ENCODE data around the gene CLDN17.

The CLDN17 gene

DNA sequence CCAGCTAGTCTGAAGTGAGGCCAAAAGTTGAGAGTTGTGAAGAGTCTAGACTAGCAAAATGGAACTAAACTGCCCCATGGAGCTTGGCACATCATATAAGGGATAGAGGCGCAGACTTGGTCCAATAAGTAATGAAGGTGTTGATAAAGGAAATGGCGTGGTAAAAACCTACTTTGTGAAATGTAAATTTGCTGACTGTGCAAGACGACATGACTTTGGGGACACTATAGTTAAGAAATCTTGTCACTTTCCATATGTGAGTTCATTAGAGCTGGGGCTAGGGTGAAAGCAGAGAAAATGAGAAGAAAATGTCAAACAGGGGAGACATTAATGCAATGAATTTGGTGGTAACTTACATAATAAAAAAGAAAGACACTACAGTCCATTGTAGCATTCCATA, 50.1 kb downstream of the CLDN17 start:
- DNase-seq: no peak

All from NCI-H2081 (cell line).